DOHH2 (cell line): ENCODE measurements around the gene NFE2L3.

Source experiments
- H3F3A ChIP-seq: fragments of 200-600 bp; sonication (generic), shearing (Covaris generic); 2 replicates; pipeline ENCODE4 v1.6.0; 2016; ENCODE audit warnings: antibody characterized with exemption, mild to moderate bottlenecking; ENCODE audit not compliant: control insufficient read depth, insufficient read depth
- H3K27ac ChIP-seq: fragments of 200-600 bp; sonication (generic); 2 replicates; pipeline ENCODE4 v1.5.1; 2014; ENCODE audit warnings: low read depth, mild to moderate bottlenecking, low read length, moderate library complexity
- H3K27me3 ChIP-seq: fragments of 200-600 bp; sonication (generic); 2 replicates; pipeline ENCODE4 v1.6.1; 2014; ENCODE audit warnings: mild to moderate bottlenecking, low read length, mixed read lengths; ENCODE audit not compliant: control insufficient read depth
- H3K36me3 ChIP-seq: fragments of 200-600 bp; sonication (generic); 2 replicates; pipeline ENCODE4 v1.6.1; 2014; ENCODE audit warnings: mild to moderate bottlenecking, low read length, moderate library complexity, mixed read lengths; ENCODE audit not compliant: control insufficient read depth
- H3K4me1 ChIP-seq: fragments of 200-600 bp; sonication (generic); 2 replicates; pipeline ENCODE4 v1.6.1; 2014; ENCODE audit warnings: mild to moderate bottlenecking, low read length, mixed read lengths; ENCODE audit not compliant: control insufficient read depth
- H3K4me2 ChIP-seq: fragments of 200-600 bp; sonication (generic); 2 replicates; pipeline ENCODE4 v1.6.0; 2014; ENCODE audit warnings: mild to moderate bottlenecking, low read length, moderate library complexity
- H3K4me3 ChIP-seq: fragments of 200-600 bp; sonication (generic); 2 replicates; pipeline ENCODE4 v1.5.1; 2014; ENCODE audit warnings: mild to moderate bottlenecking, low read length, mixed read lengths
- H3K79me2 ChIP-seq: fragments of 200-600 bp; sonication (generic); 2 replicates; pipeline ENCODE4 v1.6.1; 2014; ENCODE audit warnings: mild to moderate bottlenecking, low read length, mixed read lengths; ENCODE audit not compliant: control insufficient read depth
- H3K9me2 ChIP-seq: fragments of 200-600 bp; sonication (generic); replicated peaks from 2 replicates; pipeline ENCODE4 v1.6.1; 2014; ENCODE audit warnings: mild to moderate bottlenecking, low read length, mixed read lengths; ENCODE audit not compliant: control insufficient read depth
- H3K9me3 ChIP-seq: fragments of 200-600 bp; sonication (generic); 2 replicates; pipeline ENCODE4 v1.6.1; 2014; ENCODE audit warnings: antibody characterized with exemption, low read length, mixed read lengths; ENCODE audit not compliant: control insufficient read depth, insufficient read depth
- H4K20me1 ChIP-seq: fragments of 200-600 bp; sonication (generic); 2 replicates; pipeline ENCODE4 v1.6.0; 2014; ENCODE audit warnings: low read depth, mild to moderate bottlenecking, antibody characterized with exemption, low read length, moderate library complexity; ENCODE audit not compliant: control insufficient read depth, insufficient read depth
- EZH2phosphoT487 ChIP-seq: fragments of 200-600 bp; sonication (generic); IDR thresholded peaks from 2 replicates; pipeline ENCODE4 v1.6.1; 2017; ENCODE audit warnings: borderline replicate concordance, mild to moderate bottlenecking, antibody characterized with exemption, low read length, moderate library complexity, mixed read lengths
- TF ChIP-seq, protein P1 (sequence below): fragments of 200-600 bp; sonication (generic); IDR thresholded peaks from one replicate; pipeline ENCODE4 v1.5.1; 2014; ENCODE audit warnings: antibody characterized with exemption, mild to moderate bottlenecking, low read depth, low read length; ENCODE audit not compliant: poor library complexity, severe bottlenecking

Gene NFE2L3

DNA sequence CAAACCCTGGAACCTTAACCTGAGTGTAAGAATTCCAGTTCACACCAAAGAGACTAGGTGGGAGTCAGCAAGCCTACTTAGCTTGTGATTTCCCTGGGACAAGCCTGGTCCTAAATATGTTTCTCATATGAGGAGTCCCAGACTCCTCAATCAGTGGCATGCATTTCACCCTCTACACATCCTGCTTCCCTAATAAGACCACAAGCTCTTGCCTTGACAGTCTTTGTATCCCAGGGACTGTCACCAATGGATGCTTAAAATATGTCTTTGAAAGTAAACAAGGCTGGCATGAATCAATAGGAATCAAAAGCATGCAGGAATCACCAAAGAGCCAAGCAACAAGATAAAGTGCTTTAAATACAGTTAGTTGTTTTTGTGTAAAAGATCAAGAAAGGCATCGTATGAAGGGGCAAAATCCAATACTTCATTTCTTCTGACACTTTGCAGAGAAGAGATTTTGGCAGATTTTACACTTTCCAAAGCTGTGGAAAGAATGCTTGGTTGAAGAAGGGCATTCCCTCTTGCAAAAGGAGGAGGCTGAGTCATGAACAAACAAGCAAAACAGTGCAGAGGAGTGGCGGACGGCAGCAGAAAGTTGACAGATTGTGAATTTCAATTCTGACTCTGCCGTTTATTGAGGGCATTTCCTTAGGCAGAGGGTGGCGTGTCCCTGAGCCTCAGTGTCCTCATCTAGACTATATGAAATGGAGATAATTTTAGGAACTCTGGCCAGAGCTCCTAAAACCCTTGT lies 8.5 kb upstream of the NFE2L3 start:
- H3K4me1 ChIP-seq: no peaks in the 10 kb centered on the region
- TF ChIP-seq, protein P1, sequence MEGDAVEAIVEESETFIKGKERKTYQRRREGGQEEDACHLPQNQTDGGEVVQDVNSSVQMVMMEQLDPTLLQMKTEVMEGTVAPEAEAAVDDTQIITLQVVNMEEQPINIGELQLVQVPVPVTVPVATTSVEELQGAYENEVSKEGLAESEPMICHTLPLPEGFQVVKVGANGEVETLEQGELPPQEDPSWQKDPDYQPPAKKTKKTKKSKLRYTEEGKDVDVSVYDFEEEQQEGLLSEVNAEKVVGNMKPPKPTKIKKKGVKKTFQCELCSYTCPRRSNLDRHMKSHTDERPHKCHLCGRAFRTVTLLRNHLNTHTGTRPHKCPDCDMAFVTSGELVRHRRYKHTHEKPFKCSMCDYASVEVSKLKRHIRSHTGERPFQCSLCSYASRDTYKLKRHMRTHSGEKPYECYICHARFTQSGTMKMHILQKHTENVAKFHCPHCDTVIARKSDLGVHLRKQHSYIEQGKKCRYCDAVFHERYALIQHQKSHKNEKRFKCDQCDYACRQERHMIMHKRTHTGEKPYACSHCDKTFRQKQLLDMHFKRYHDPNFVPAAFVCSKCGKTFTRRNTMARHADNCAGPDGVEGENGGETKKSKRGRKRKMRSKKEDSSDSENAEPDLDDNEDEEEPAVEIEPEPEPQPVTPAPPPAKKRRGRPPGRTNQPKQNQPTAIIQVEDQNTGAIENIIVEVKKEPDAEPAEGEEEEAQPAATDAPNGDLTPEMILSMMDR: no peak
- TF ChIP-seq EZH2phosphoT487: no peak
- H4K20me1 ChIP-seq: no peaks in the 10 kb centered on the region
- no peak overlapping the region for H3K4me3 ChIP-seq
- no peaks in the 10 kb centered on the region for H3F3A ChIP-seq
- H3K9me2 ChIP-seq: no peaks in the 10 kb centered on the region
- no peaks in the 10 kb centered on the region for H3K36me3 ChIP-seq
- H3K27me3 ChIP-seq: peaks cover 14% of the 10 kb centered on the region
- H3K27ac ChIP-seq: no peak overlapping the region
- H3K9me3 ChIP-seq: peaks cover 3% of the 10 kb centered on the region; the same call in 1 of the 2 replicates
- H3K79me2 ChIP-seq: no peaks in the 10 kb centered on the region
- no peak overlapping the region for H3K4me2 ChIP-seq

DNA sequence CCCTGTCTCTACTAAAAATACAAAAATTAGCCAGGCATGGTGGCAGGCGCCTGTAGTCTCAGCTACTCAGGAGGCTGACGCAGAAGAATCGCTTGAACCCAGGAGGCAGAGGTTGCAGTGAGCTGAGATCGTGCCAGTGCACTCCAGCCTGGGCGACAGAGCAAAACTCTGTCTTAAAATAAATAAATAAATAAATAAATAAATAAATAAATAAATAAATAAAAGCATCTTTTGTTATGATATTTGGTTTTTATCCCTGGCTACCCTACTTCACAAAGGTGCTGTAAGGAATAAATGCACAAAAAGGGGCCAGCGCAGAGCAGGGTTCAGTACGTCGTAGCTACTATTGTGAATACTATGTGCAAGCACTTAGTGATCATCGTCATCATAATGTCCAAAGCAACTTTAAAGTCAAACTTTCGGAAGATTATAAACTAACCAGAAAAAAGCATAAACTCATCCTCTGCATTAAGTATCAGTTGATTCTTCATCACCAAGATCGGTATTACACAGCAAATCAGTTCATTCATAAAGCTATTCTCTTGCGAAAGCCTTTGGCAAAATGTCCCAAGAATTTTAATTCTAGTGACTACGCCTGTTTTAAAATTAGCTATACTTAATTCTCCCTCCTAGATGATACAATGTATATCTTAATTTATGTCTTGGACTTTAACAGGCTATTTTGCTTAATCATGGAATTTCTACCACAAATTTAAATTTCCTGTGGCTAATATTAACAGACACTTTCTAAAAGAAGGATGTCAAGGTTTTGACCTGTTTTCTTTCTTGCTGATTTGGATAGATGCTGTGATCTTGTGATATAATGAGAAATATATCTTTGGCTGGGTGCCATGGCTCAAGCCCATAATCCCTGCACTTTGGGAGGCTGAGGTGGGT lies 7.6 kb upstream of the NFE2L3 start:
- Histone ChIP-seq H3K36me3 (no peaks in the 10 kb centered on the region), H3K79me2 (no peaks in the 10 kb centered on the region), H3K4me1 (no peaks in the 10 kb centered on the region), H3K9me2 (no peaks in the 10 kb centered on the region), H3K27me3 (peaks cover 14% of the 10 kb centered on the region), H4K20me1 (no peaks in the 10 kb centered on the region), H3K4me2 (no peak overlapping the region), H3K27ac (no peak overlapping the region), H3F3A (no peaks in the 10 kb centered on the region), H3K4me3 (no peak overlapping the region), H3K9me3 (peaks cover 3% of the 10 kb centered on the region; the same call in 1 of the 2 replicates)
- no peak for TF ChIP-seq EZH2phosphoT487

DNA sequence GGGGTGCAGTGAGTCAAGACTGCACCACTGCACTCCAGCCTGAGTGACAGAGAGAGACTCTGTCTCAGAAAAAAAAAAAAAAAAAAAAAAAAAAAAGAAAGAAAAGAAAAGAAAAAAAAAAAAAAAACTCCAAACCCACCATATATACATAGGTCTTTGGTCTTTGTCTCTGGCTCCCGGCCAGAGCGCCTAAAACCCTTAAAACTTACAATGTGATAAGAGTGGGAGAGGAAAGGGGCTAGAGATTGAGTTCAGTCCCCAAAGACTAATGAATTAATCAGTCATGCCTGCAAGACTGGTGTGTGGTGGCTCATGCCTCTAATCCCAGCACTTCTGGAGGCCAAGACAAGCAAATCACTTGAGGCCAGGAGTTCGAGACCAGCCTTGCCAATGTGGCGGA lies 6.8 kb upstream of the NFE2L3 start:
- Histone ChIP-seq H3K79me2 (no peaks in the 10 kb centered on the region), H4K20me1 (no peaks in the 10 kb centered on the region), H3K4me1 (no peaks in the 10 kb centered on the region), H3K4me3 (no peak overlapping the region), H3K36me3 (no peaks in the 10 kb centered on the region), H3K9me3 (peaks cover 3% of the 10 kb centered on the region; the same call in 1 of the 2 replicates), H3F3A (0 out of 2 replicates have a peak, but pooled peaks cover 6% of the 10 kb centered on the region), H3K9me2 (no peaks in the 10 kb centered on the region), H3K4me2 (no peak overlapping the region), H3K27ac (no peak overlapping the region), H3K27me3 (peaks cover 14% of the 10 kb centered on the region)
- TF ChIP-seq, protein P1: no peak
- TF ChIP-seq EZH2phosphoT487: no peak
